DOHH2 (cell line): ENCODE data around the gene GNA14.
"Not testable (repeated sequence)": the region's sequence is repeated elsewhere in the genome, so short reads cannot be mapped to it uniquely, and the experiment has no call there.

Experiments used
- H3F3A ChIP-seq: fragments of 200-600 bp; sonication (generic), shearing (Covaris generic); 2 replicates; pipeline ENCODE4 v1.6.0; 2016; ENCODE audit warnings: antibody characterized with exemption, mild to moderate bottlenecking; ENCODE audit not compliant: control insufficient read depth, insufficient read depth
- H3K27ac ChIP-seq: fragments of 200-600 bp; sonication (generic); 2 replicates; pipeline ENCODE4 v1.5.1; 2014; ENCODE audit warnings: low read depth, mild to moderate bottlenecking, low read length, moderate library complexity
- H3K27me3 ChIP-seq: fragments of 200-600 bp; sonication (generic); 2 replicates; pipeline ENCODE4 v1.6.1; 2014; ENCODE audit warnings: mild to moderate bottlenecking, low read length, mixed read lengths; ENCODE audit not compliant: control insufficient read depth
- H3K36me3 ChIP-seq: fragments of 200-600 bp; sonication (generic); 2 replicates; pipeline ENCODE4 v1.6.1; 2014; ENCODE audit warnings: mild to moderate bottlenecking, low read length, moderate library complexity, mixed read lengths; ENCODE audit not compliant: control insufficient read depth
- H3K4me1 ChIP-seq: fragments of 200-600 bp; sonication (generic); 2 replicates; pipeline ENCODE4 v1.6.1; 2014; ENCODE audit warnings: mild to moderate bottlenecking, low read length, mixed read lengths; ENCODE audit not compliant: control insufficient read depth
- H3K4me2 ChIP-seq: fragments of 200-600 bp; sonication (generic); 2 replicates; pipeline ENCODE4 v1.6.0; 2014; ENCODE audit warnings: mild to moderate bottlenecking, low read length, moderate library complexity
- H3K4me3 ChIP-seq: fragments of 200-600 bp; sonication (generic); 2 replicates; pipeline ENCODE4 v1.5.1; 2014; ENCODE audit warnings: mild to moderate bottlenecking, low read length, mixed read lengths
- H3K79me2 ChIP-seq: fragments of 200-600 bp; sonication (generic); 2 replicates; pipeline ENCODE4 v1.6.1; 2014; ENCODE audit warnings: mild to moderate bottlenecking, low read length, mixed read lengths; ENCODE audit not compliant: control insufficient read depth
- H3K9me2 ChIP-seq: fragments of 200-600 bp; sonication (generic); replicated peaks from 2 replicates; pipeline ENCODE4 v1.6.1; 2014; ENCODE audit warnings: mild to moderate bottlenecking, low read length, mixed read lengths; ENCODE audit not compliant: control insufficient read depth
- H3K9me3 ChIP-seq: fragments of 200-600 bp; sonication (generic); 2 replicates; pipeline ENCODE4 v1.6.1; 2014; ENCODE audit warnings: antibody characterized with exemption, low read length, mixed read lengths; ENCODE audit not compliant: control insufficient read depth, insufficient read depth
- H4K20me1 ChIP-seq: fragments of 200-600 bp; sonication (generic); 2 replicates; pipeline ENCODE4 v1.6.0; 2014; ENCODE audit warnings: low read depth, mild to moderate bottlenecking, antibody characterized with exemption, low read length, moderate library complexity; ENCODE audit not compliant: control insufficient read depth, insufficient read depth
- EZH2phosphoT487 ChIP-seq: fragments of 200-600 bp; sonication (generic); IDR thresholded peaks from 2 replicates; pipeline ENCODE4 v1.6.1; 2017; ENCODE audit warnings: borderline replicate concordance, mild to moderate bottlenecking, antibody characterized with exemption, low read length, moderate library complexity, mixed read lengths
- TF ChIP-seq, protein P1 (sequence below): fragments of 200-600 bp; sonication (generic); IDR thresholded peaks from one replicate; pipeline ENCODE4 v1.5.1; 2014; ENCODE audit warnings: antibody characterized with exemption, mild to moderate bottlenecking, low read depth, low read length; ENCODE audit not compliant: poor library complexity, severe bottlenecking

GNA14 gene

DNA sequence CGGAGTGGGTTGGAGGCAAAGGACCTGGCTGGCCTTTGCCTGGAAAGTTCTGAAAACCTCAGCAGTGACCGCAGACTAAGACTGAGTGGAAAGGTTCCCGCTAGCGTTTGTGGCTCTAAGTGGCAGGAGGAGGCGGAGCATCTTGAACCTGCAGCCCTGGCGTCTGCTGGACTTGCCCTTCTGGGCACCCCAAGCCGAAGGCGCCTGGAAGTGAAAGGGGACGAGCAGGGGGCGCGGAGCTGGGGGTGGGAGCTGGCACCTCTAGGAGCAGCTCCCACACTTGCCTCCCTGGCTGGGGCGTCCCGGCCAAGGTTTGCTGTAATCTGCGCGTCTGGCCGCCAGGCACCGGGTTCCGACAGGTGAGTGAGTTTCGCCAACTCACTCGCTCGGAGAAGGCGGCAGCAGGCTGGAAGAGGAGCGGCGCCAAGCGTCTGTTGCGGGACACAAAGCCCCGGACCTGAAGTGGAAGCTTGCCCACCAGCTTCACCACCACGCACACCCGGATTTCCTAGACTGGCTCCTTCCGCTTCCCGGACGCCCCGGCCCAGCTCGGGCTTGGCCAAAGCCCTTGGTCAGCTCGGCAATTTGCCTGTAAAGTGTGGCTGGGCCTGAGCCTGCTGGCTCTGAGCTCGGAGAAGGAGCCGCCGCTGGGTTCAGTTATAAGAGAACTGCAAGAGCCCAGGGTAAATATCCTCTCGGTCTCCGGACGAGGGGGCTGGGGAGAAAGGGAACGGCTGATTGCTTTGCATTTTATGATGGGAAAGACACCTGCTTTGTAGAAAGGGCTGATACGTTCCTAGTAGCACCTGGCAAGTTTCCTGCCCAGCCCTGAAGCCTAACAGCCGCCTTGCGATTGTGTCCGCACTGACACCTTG is at the start of gene GNA14:
Gene GNA14, minus strand, starts transcription at position 89 of the 875 bp plus-strand sequence. CDS start 529 bp downstream, outside the sequence.
- H3K9me2 ChIP-seq, result no peaks in the 10 kb centered on the region
- H3K4me3 ChIP-seq, result no peak within 1 kb of the TSS
- no peak within 1 kb of the TSS for H3K27ac ChIP-seq

DNA sequence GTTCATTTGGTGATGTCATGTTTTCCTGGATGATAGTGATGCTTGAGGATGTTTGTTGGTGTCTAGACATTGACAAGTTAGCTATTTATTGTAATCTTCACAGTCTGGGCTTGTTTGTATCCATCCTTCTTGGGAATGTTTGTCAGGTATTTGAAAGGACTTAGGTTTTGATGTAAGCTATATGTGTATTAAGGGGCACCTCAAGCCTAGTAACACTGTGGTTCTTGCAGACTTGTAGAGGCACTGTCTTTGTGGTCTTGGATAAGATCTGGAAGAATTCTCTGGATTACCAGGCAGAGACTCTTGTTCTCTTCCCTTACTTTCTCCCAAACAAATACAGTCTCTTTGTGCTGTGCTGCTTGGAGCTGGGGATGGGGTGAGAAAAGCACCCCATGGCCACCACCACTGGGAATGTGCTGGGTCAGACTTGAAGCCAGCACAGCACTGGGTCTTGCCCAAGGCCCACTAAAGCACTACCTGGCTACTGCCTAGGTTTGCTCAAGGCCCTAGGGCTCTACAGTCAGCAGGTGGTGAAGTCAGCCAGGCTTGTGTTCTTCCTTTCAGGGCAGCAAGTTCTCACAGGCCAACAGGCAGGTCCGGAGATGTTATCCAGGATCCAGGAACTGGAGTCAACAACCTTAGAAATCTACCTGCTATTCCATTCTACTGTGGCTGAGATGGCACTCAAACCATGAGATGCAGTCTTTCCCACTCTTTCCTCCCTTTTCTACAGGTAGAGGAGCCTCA is 49.3 kb upstream of the GNA14 start:
- Histone ChIP-seq H3F3A (no peaks in the 10 kb centered on the region), H3K4me1 (no peaks in the 10 kb centered on the region), H3K36me3 (no peaks in the 10 kb centered on the region), H3K4me3 (no peak overlapping the region), H3K79me2 (no peaks in the 10 kb centered on the region), H3K4me2 (no peak overlapping the region), H3K9me2 (no peaks in the 10 kb centered on the region), H3K9me3 (no peaks in the 10 kb centered on the region), H3K27me3 (no peaks in the 10 kb centered on the region), H4K20me1 (no peaks in the 10 kb centered on the region), H3K27ac (no peak overlapping the region)
- TF ChIP-seq, protein P1, sequence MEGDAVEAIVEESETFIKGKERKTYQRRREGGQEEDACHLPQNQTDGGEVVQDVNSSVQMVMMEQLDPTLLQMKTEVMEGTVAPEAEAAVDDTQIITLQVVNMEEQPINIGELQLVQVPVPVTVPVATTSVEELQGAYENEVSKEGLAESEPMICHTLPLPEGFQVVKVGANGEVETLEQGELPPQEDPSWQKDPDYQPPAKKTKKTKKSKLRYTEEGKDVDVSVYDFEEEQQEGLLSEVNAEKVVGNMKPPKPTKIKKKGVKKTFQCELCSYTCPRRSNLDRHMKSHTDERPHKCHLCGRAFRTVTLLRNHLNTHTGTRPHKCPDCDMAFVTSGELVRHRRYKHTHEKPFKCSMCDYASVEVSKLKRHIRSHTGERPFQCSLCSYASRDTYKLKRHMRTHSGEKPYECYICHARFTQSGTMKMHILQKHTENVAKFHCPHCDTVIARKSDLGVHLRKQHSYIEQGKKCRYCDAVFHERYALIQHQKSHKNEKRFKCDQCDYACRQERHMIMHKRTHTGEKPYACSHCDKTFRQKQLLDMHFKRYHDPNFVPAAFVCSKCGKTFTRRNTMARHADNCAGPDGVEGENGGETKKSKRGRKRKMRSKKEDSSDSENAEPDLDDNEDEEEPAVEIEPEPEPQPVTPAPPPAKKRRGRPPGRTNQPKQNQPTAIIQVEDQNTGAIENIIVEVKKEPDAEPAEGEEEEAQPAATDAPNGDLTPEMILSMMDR, result no peak
- TF ChIP-seq EZH2phosphoT487, result no peak

More for the DNA sequence above, at the start of gene GNA14:
- Histone ChIP-seq H3F3A (no peaks in the 10 kb centered on the region), H3K27me3 (no peaks in the 10 kb centered on the region), H3K79me2 (no peaks in the 10 kb centered on the region), H3K4me2 (no peak within 1 kb of the TSS), H4K20me1 (no peaks in the 10 kb centered on the region), H3K9me3 (no peaks in the 10 kb centered on the region), H3K36me3 (no peaks in the 10 kb centered on the region), H3K4me1 (no peaks in the 10 kb centered on the region)
- TF ChIP-seq EZH2phosphoT487, result no peak
- TF ChIP-seq, protein P1, result no peak

DNA sequence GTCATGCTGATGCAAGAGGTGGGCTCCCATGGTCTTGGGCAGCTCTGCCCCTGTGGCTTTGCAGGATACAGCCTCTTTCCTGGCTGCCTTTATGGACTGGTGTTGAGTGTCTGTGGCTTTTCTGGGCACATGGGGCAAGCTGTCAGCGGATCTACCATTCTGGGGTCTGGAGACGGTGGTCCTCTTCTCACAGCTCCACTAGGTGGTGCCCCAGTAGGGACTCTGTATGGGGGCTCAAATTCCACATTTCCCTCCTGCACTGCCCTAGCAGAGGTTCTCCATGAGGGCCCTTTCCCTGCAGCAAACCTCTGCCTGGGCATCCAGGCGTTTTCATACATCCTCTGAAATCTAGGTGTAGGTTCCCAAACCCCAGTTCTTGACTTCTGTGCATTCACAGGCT is 42.6 kb upstream of the GNA14 start:
- not testable (repeated sequence) for H3F3A ChIP-seq, H3K79me2 ChIP-seq, H3K4me1 ChIP-seq, H4K20me1 ChIP-seq, H3K36me3 ChIP-seq, H3K27me3 ChIP-seq, H3K4me2 ChIP-seq, H3K4me3 ChIP-seq, H3K27ac ChIP-seq, H3K9me3 ChIP-seq, H3K9me2 ChIP-seq

DNA sequence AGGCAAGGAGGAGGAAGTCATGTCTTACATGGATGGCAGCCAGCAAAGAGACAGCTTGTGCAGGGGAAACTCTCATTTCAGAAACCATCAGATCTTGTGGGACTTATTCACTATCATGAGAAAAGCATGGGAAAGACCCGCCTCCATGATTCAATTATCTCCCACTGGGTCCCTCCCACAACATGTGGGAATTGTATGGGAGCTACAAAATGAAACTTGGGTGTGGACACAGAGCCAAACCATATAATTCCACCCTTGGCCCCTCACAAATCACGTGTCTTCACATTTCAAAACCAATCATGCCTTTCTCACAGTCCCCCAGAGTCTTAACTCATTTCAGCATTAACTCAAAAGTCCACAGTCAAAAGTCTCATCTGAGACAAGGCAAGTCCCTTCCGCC is 42.0 kb upstream of the GNA14 start:
- not testable (repeated sequence) for H3F3A ChIP-seq

DNA sequence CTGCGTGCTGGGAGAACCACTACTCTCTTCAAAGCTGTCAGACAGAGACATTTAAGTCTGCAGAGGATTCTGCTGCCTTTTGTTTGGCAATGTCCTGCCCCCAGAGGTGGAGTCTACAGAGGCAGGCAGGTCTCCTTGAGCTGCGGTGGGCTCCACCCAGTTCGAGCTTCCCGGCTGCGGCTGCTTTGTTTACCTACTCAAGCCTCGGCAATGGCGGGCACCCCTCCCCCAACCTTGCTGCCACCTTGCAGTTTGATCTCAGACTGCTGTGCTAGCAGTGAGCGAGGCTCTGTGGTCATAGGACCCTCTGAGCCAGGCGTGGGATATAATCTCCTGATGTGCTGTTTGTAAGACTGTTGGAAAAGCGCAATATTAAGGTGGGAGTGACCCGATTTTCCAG is 39.6 kb upstream of the GNA14 start:
- H3K4me3 ChIP-seq, H3K9me3 ChIP-seq, H3K27ac ChIP-seq, H4K20me1 ChIP-seq, H3K79me2 ChIP-seq, H3K9me2 ChIP-seq, H3K4me2 ChIP-seq, H3K27me3 ChIP-seq, H3F3A ChIP-seq, H3K36me3 ChIP-seq, H3K4me1 ChIP-seq: not testable (repeated sequence)

More for the DNA sequence above, 42.0 kb upstream of the GNA14 start:
- H3K4me1 ChIP-seq, H3K36me3 ChIP-seq, H3K27ac ChIP-seq, H3K9me3 ChIP-seq, H3K4me3 ChIP-seq, H3K79me2 ChIP-seq, H3K4me2 ChIP-seq, H3K9me2 ChIP-seq, H3K27me3 ChIP-seq, H4K20me1 ChIP-seq: not testable (repeated sequence)
